Spleen (tissue), 11 donors: Measurements from ENCODE around the gene ZIC1. TPM values are rescaled to one million over a fixed set of nuclear protein-coding genes. Genes with fewer than 3 reads are reported as not detected.

Experiments used
- DNase-seq: peaks from one replicate; pipeline ENCODE4 v3.0.0-alpha.2; 2020
- H3K27ac ChIP-seq, 8 donors: fragments of 200-600 bp; sonication (generic) in 7 of 8; 1 replicate in 4 of 8; 2 replicates in 4 of 8; pipeline versions ENCODE4 v1.5.0 to v1.8.0; 2016 to 2021; ENCODE audit warnings: inconsistent platforms in 4 of 8, mild to moderate bottlenecking in 4 of 8, moderate library complexity in 1 of 8
- H3K27me3 ChIP-seq, 7 donors: fragments of 200-600 bp; sonication (generic) in 6 of 7; replicated peaks in 1 of 7; 1 replicate in 4 of 7; 2 replicates in 3 of 7; pipeline versions ENCODE4 v1.5.0 to v1.8.0; 2016 to 2021; ENCODE audit warnings: inconsistent platforms in 3 of 7, mild to moderate bottlenecking in 1 of 7
- H3K36me3 ChIP-seq, 6 donors: fragments of 200-600 bp; sonication (generic) in 5 of 6; 1 replicate in 4 of 6; 2 replicates in 2 of 6; pipeline versions ENCODE4 v1.5.0 to v1.8.0; 2016 to 2021; ENCODE audit warnings: inconsistent platforms in 2 of 6
- H3K4me1 ChIP-seq, 6 donors: fragments of 200-600 bp; sonication (generic) in 5 of 6; 1 replicate in 3 of 6; 2 replicates in 3 of 6; pipeline versions ENCODE4 v1.5.0 to v1.8.0; 2016 to 2021; ENCODE audit warnings: inconsistent platforms in 3 of 6
- H3K4me3 ChIP-seq, 8 donors: fragments of 200-600 bp; sonication (generic) in 7 of 8; 1 replicate in 4 of 8; 2 replicates in 4 of 8; pipeline versions ENCODE4 v1.5.0 to v1.8.0; 2016 to 2021; ENCODE audit warnings: inconsistent platforms in 4 of 8, mild to moderate bottlenecking in 4 of 8, moderate library complexity in 2 of 8
- H3K9me3 ChIP-seq, 8 donors: fragments of 200-600 bp; sonication (generic) in 7 of 8; 1 replicate in 4 of 8; 2 replicates in 4 of 8; pipeline versions ENCODE4 v1.5.0 to v1.8.0; 2016 to 2021; ENCODE audit warnings: inconsistent platforms in 4 of 8
- CTCF ChIP-seq, 11 experiments: fragments of 200-600 bp in 7 of 11; fragments of 450-650 bp in 4 of 11; sonication (generic) in 4 of 11; IDR thresholded peaks in 8 of 11; conservative IDR thresholded peaks in 3 of 11; 1 replicate in 7 of 11; 2 replicates in 4 of 11; pipeline versions ENCODE4 v1.4.0 to v1.8.0; 2016 to 2021; ENCODE audit warnings: antibody characterized with exemption in 11 of 11, inconsistent platforms in 4 of 11, mild to moderate bottlenecking in 1 of 11
- POLR2A ChIP-seq, 3 donors: fragments of 450-650 bp; IDR thresholded peaks; one replicate each; pipeline ENCODE4 v1.5.1; 2017; ENCODE audit warnings: antibody characterized with exemption in 3 of 3, mild to moderate bottlenecking in 1 of 3
- POLR2AphosphoS5 ChIP-seq, 3 donors: sonication (generic); formaldehyde crosslinking; IDR thresholded peaks; one replicate each; pipeline ENCODE4 v1.5.1; 2017; ENCODE audit warnings: antibody characterized with exemption in 3 of 3
- WGBS, 5 donors: extraction: QIAGEN DNeasy Blood & Tissue Kit in 3 of 5; methylation state at CpG; one replicate each; pipeline versions ENCODE4 v1.1.5 to v1.1.7; 2013 to 2018; 5-methylcytosine and 5-hydroxymethylcytosine counted together
- intact Hi-C: fragments of 100-400 bp; cut with DNase I; formaldehyde crosslinking; loops from one replicate; pipeline ENCODE4 v1.15.0; 2023; ENCODE audit warnings: low total_unique reads
- polyA plus RNA-seq, 3 donors: library from polyadenylated mRNA; stranded (reverse); fragments of 200-250 nt; gene quantifications; one replicate each; pipeline ENCODE4 v1.2.1, GENCODE V29; 2013
- total RNA-seq, 7 donors: library from RNA; depleted of rRNA in 3 of 7; stranded (reverse); fragments of >200 nt in 3 of 7; fragmentation: NEBNext Ultra II Directional in 4 of 7; extraction: Animal tissue kit (Norgen Biotek cat#: 25700) in 4 of 7; gene quantifications; one replicate each; pipeline versions ENCODE4 v1.1.0 to v1.2.1, GENCODE V29; 2016 to 2021
- donor health status: healthy with polysubstance abuse.
- donor health status: DM: no; HTN: no; CAD: no; lungs with moderate emphysema.
- donor health status: DM: no; HTN: no; CAD: no.
- donor health status: Bipolar disorder and iron deficiency.
- donor health status: healthy.
- donor health status: DM: no; HTN: no; CAD: no.
- donor health status: DM: yes; HTN: yes; CAD: no.

ZIC1 gene
- total and polyA plus RNA-seq, 10 donors: not detected

GRCh38 chr3:147449669-147450068, 40.5 kb downstream of the ZIC1 start:
- H3K36me3 ChIP-seq: no peaks in the 10 kb centered on the region
- WGBS, 5 donors: 19 to 33% (median 29%) methylated on average over 3 of the region's 3 CpGs
- no peaks in the 10 kb centered on the region for H3K4me1 ChIP-seq
- DNase-seq: no peak
- H3K27me3 ChIP-seq: peaks cover 0 to 8% (median 0%) of the 10 kb centered on the region in 7 donors
- no peaks in the 10 kb centered on the region for H3K9me3 ChIP-seq
- intact Hi-C loops: no loop called here
- no peak overlapping the region for H3K4me3 ChIP-seq
- TF ChIP-seq CTCF (IDR thresholded peaks at IDR 0.05 in 8 of 11, conservative IDR thresholded peaks at IDR 0.05 in 3 of 11): no peak
- no peak for TF ChIP-seq POLR2AphosphoS5 (IDR thresholded peaks at IDR 0.05)
- TF ChIP-seq POLR2A (IDR thresholded peaks at IDR 0.05): no peak
- no peak overlapping the region for H3K27ac ChIP-seq

GRCh38 chr3:147458995-147459704, 50.0 kb downstream of the ZIC1 start:
- no peaks in the 10 kb centered on the region for H3K4me1 ChIP-seq
- H3K27ac ChIP-seq: no peak overlapping the region
- no peaks in the 10 kb centered on the region for H3K36me3 ChIP-seq
- intact Hi-C loops: no loop called here
- 50 to 80% (median 64%) methylated on average over 1 of the region's 1 CpG for WGBS, 5 donors
- H3K27me3 ChIP-seq: no peaks in the 10 kb centered on the region
- H3K9me3 ChIP-seq: no peaks in the 10 kb centered on the region
- no peak overlapping the region for H3K4me3 ChIP-seq
- no peak for DNase-seq
- TF ChIP-seq POLR2A (IDR thresholded peaks at IDR 0.05) (no peak), CTCF (IDR thresholded peaks at IDR 0.05 in 8 of 11, conservative IDR thresholded peaks at IDR 0.05 in 3 of 11) (no peak), POLR2AphosphoS5 (IDR thresholded peaks at IDR 0.05) (no peak)

- TF ChIP-seq POLR2A (IDR thresholded peaks at IDR 0.05): no peak
- no peak for TF ChIP-seq POLR2AphosphoS5 (IDR thresholded peaks at IDR 0.05)
- no peak for TF ChIP-seq CTCF (IDR thresholded peaks at IDR 0.05 in 8 of 11, conservative IDR thresholded peaks at IDR 0.05 in 3 of 11)
- H3K36me3 ChIP-seq: no peaks in the 10 kb centered on the region
- 45 to 79% (median 61%) methylated on average over 1 of the region's 1 CpG for WGBS, 5 donors
- no peaks in the 10 kb centered on the region for H3K9me3 ChIP-seq
- no peaks in the 10 kb centered on the region for H3K27me3 ChIP-seq
- H3K4me3 ChIP-seq: no peak overlapping the region
- H3K4me1 ChIP-seq: no peaks in the 10 kb centered on the region
- intact Hi-C loops: no loop called here
- H3K27ac ChIP-seq: no peak overlapping the region
- DNase-seq: no peak
Measured at GRCh38 chr3:147462856-147463255, 53.7 kb downstream of the ZIC1 start.

Other genes starting within 250 kb of the ZIC1 start
- gene ZIC4, start 2.8 kb upstream of the ZIC1 start, total RNA-seq: not detected
- not detected for gene ZIC4, start 2.8 kb upstream of the ZIC1 start, polyA plus RNA-seq